NCI-H510A treated with DMSO at 0.1 percent for 48 hours (cell line): ENCODE results near the gene CHMP4B.

Experiments used
- DNase-seq: peaks from one replicate; lab custom pipeline; 2025; lab: John Stamatoyannopoulos, UW

The CHMP4B gene

GRCh38 chr20:33820362-33820761 lies 9.2 kb downstream of the CHMP4B start:
- no peak for DNase-seq

- DNase-seq, result no peak
Measured at GRCh38 chr20:33821270-33821836, 10.2 kb downstream of the CHMP4B start.

- DNase-seq, result no peak
Measured at GRCh38 chr20:33822423-33822822, 11.3 kb downstream of the CHMP4B start.

GRCh38 chr20:33822991-33823390 lies 11.8 kb downstream of the CHMP4B start:
- DNase-seq, result no peak

GRCh38 chr20:33824852-33825251 lies 13.7 kb downstream of the CHMP4B start:
- DNase-seq, result no peak

GRCh38 chr20:33825340-33826269 lies 14.5 kb downstream of the CHMP4B start:
- no peak for DNase-seq

- DNase-seq, result peak; percentile 73
Measured at GRCh38 chr20:33826270-33826897, 15.2 kb downstream of the CHMP4B start.

GRCh38 chr20:33827109-33827508 lies 16.0 kb downstream of the CHMP4B start:
- DNase-seq, result no peak

GRCh38 chr20:33827634-33828325 lies 16.6 kb downstream of the CHMP4B start:
- DNase-seq, result peak; percentile 58

GRCh38 chr20:33828326-33828844 lies 17.2 kb downstream of the CHMP4B start:
- DNase-seq, result no peak

GRCh38 chr20:33828967-33829560 lies 17.9 kb downstream of the CHMP4B start:
- no peak for DNase-seq

GRCh38 chr20:33829636-33830035 lies 18.5 kb downstream of the CHMP4B start:
- DNase-seq, result no peak

- no peak for DNase-seq
Measured at GRCh38 chr20:33830371-33830770, 19.2 kb downstream of the CHMP4B start.

- no peak for DNase-seq
Measured at GRCh38 chr20:33832103-33832804, 21.1 kb downstream of the CHMP4B start.

GRCh38 chr20:33833333-33833732 lies 22.2 kb downstream of the CHMP4B start:
- DNase-seq, result no peak

- no peak for DNase-seq
Measured at GRCh38 chr20:33835615-33836172, 24.5 kb downstream of the CHMP4B start.

GRCh38 chr20:33836277-33836676 lies 25.1 kb downstream of the CHMP4B start:
- DNase-seq, result no peak

- DNase-seq, result no peak
Measured at GRCh38 chr20:33837096-33837830, 26.1 kb downstream of the CHMP4B start.

- no peak for DNase-seq
Measured at GRCh38 chr20:33838035-33838864, 27.1 kb downstream of the CHMP4B start.
